HL-60 (cell line): ENCODE measurements around the gene TM4SF4.

Source experiments
- DNase-seq, 2 experiments: peaks; one replicate each; pipeline ENCODE4 v3.0.0-alpha.2; 2010 to 2020; ENCODE audit warnings: low read depth in 1 of 2, low spot score in 1 of 2
- H3K27ac ChIP-seq: fragments of 250-450 bp; sonication (Bioruptor Pico); replicated peaks from 2 replicates; pipeline ENCODE4 v1.5.1; 2020; ENCODE audit warnings: mild to moderate bottlenecking, moderate library complexity
- H3K27me3 ChIP-seq: fragments of 250-450 bp; sonication (Bioruptor Pico); 2 replicates; pipeline ENCODE4 v1.5.1; 2021; ENCODE audit warnings: mild to moderate bottlenecking, moderate library complexity; ENCODE audit not compliant: insufficient read depth, poor library complexity, severe bottlenecking
- H3K4me3 ChIP-seq: replicated peaks from 2 replicates; pipeline ENCODE4 v1.5.1; 2011; ENCODE audit warnings: mild to moderate bottlenecking, control low read depth, low read length; ENCODE audit not compliant: insufficient read depth
- GABPA ChIP-seq: IDR thresholded peaks from 2 replicates; pipeline ENCODE4 v1.6.1; 2012; ENCODE audit warnings: low read depth
- POLR2AphosphoS5 ChIP-seq: IDR thresholded peaks from 2 replicates; pipeline ENCODE4 v1.6.1; 2012; ENCODE audit warnings: low read depth
- SPI1 ChIP-seq: IDR thresholded peaks from 2 replicates; pipeline ENCODE4 v1.6.1; 2012; ENCODE audit warnings: low read depth, mild to moderate bottlenecking, borderline replicate concordance
- TF ChIP-seq, protein P1 (sequence below): IDR thresholded peaks from one replicate; pipeline ENCODE4 v1.5.1; 2011; ENCODE audit warnings: low read length, control low read depth, inconsistent platforms; ENCODE audit not compliant: insufficient read depth
- TF ChIP-seq, protein P2 (sequence below): IDR thresholded peaks from 2 replicates; pipeline ENCODE4 v1.6.1; 2012; ENCODE audit warnings: low read depth; ENCODE audit not compliant: insufficient replicate concordance

TM4SF4 gene

DNA sequence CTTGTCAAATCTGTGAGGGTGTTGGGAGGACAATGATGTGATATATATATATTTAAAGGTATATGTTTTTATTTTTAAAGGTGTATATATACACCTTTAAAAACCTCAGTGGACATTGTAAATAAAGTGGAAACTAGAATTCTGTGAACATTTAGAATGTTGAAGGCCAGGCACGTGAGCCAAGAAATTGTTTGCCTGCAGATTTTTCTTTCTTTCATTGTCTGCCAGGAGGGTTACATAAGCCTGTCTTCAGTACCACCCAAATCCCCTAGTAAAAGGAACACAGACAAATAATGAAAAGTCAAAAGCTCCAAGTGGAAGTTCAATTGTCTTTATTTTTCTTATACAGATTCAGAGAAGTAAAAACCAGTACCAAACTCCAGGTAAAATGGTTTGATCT, 42.4 kb downstream of the TM4SF4 start:
- Histone ChIP-seq H3K4me3 (no peak overlapping the region), H3K27ac (no peak overlapping the region), H3K27me3 (peaks cover 7% of the 10 kb centered on the region)
- TF ChIP-seq, protein P1, sequence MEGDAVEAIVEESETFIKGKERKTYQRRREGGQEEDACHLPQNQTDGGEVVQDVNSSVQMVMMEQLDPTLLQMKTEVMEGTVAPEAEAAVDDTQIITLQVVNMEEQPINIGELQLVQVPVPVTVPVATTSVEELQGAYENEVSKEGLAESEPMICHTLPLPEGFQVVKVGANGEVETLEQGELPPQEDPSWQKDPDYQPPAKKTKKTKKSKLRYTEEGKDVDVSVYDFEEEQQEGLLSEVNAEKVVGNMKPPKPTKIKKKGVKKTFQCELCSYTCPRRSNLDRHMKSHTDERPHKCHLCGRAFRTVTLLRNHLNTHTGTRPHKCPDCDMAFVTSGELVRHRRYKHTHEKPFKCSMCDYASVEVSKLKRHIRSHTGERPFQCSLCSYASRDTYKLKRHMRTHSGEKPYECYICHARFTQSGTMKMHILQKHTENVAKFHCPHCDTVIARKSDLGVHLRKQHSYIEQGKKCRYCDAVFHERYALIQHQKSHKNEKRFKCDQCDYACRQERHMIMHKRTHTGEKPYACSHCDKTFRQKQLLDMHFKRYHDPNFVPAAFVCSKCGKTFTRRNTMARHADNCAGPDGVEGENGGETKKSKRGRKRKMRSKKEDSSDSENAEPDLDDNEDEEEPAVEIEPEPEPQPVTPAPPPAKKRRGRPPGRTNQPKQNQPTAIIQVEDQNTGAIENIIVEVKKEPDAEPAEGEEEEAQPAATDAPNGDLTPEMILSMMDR: no peak
- TF ChIP-seq GABPA (no peak), POLR2AphosphoS5 (no peak), SPI1 (no peak)
- TF ChIP-seq, protein P2, sequence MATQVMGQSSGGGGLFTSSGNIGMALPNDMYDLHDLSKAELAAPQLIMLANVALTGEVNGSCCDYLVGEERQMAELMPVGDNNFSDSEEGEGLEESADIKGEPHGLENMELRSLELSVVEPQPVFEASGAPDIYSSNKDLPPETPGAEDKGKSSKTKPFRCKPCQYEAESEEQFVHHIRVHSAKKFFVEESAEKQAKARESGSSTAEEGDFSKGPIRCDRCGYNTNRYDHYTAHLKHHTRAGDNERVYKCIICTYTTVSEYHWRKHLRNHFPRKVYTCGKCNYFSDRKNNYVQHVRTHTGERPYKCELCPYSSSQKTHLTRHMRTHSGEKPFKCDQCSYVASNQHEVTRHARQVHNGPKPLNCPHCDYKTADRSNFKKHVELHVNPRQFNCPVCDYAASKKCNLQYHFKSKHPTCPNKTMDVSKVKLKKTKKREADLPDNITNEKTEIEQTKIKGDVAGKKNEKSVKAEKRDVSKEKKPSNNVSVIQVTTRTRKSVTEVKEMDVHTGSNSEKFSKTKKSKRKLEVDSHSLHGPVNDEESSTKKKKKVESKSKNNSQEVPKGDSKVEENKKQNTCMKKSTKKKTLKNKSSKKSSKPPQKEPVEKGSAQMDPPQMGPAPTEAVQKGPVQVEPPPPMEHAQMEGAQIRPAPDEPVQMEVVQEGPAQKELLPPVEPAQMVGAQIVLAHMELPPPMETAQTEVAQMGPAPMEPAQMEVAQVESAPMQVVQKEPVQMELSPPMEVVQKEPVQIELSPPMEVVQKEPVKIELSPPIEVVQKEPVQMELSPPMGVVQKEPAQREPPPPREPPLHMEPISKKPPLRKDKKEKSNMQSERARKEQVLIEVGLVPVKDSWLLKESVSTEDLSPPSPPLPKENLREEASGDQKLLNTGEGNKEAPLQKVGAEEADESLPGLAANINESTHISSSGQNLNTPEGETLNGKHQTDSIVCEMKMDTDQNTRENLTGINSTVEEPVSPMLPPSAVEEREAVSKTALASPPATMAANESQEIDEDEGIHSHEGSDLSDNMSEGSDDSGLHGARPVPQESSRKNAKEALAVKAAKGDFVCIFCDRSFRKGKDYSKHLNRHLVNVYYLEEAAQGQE: no peak
- DNase-seq: no peak

DNA sequence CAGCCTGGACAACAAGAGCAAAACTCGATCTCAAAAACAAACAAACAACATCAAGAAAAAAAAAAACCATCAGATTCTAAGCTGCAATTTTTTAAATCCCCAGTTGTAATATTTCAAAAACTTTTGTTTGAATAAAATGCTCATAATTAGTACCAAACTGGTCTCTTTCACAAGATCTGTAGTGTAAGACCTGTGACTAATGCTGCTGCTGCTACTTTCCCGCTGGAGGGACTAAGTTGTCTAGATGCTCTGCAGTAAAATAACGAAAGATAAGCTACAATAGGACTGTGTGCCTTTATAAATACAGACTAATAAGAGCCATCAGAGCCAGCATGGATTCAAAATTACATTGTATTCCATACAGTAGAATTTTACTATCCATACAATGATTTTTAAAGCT, 45.4 kb downstream of the TM4SF4 start:
- Histone ChIP-seq H3K27ac (no peak overlapping the region), H3K4me3 (no peak overlapping the region), H3K27me3 (peaks cover 10% of the 10 kb centered on the region)
- DNase-seq: no peak
- TF ChIP-seq, protein P1: no peak
- TF ChIP-seq, protein P2: no peak
- TF ChIP-seq SPI1 (no peak), GABPA (no peak), POLR2AphosphoS5 (no peak)

DNA sequence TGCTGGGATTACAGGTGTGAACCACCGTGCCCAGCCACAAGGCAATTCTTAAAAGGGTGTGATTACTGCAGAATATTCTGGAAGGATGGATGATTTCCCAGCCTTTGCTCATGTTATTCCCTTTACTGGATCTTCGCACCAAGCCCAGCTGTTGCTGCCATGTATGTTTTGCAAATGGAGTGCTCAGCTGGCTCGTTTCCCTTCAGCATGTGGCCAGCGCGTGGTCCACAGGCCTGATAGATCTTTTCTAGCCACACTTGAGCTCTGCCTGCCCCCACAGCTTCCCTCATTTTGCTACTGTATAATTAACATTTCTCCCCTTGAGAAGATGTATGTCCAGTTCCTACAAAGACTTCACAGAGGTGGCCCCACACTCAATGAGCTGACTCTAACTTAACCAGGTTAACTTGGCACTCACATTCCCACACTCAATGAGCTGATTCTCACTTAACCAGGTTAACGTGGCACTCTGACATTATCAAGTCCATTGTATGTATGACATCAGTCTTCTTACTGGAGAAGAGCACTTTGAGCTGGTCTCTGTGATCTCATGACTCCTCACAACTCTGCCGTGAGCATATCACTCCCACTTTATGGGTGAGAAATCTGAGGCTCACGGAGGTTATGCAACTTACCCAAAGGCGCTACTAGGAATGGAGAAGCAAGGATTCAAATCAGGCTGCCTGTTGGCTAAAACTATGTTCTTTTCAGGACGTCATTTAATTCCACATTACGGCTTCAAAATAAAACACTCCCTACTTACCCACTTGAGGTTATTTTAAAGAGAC, 49.2 kb downstream of the TM4SF4 start:
- H3K27ac ChIP-seq: no peak overlapping the region
- H3K27me3 ChIP-seq: peaks cover 7% of the 10 kb centered on the region
- TF ChIP-seq, protein P2: no peak
- TF ChIP-seq SPI1 (no peak), GABPA (no peak), POLR2AphosphoS5 (no peak)
- TF ChIP-seq, protein P1: no peak
- DNase-seq: no peak
- H3K4me3 ChIP-seq: no peak overlapping the region
